Neutrophil (primary cell): ENCODE measurements around the gene LY9.

Experiments used
- H3K27ac ChIP-seq: fragments of 200-600 bp; sonication (generic); 2 replicates; pipeline ENCODE4 v1.5.1; 2016; ENCODE audit warnings: mild to moderate bottlenecking, moderate library complexity
- H3K27me3 ChIP-seq: fragments of 200-600 bp; sonication (generic); 2 replicates; pipeline ENCODE4 v1.6.0; 2016; ENCODE audit warnings: mild to moderate bottlenecking
- H3K36me3 ChIP-seq: fragments of 200-600 bp; sonication (generic); 2 replicates; pipeline ENCODE4 v1.5.1; 2017
- H3K4me1 ChIP-seq, 2 experiments: fragments of 200-600 bp in 1 of 2; sonication (generic) in 1 of 2; 1 replicate in 1 of 2; 2 replicates in 1 of 2; pipeline versions ENCODE4 v1.5.1 to v1.6.1; 2013 to 2016; ENCODE audit warnings: low read depth in 1 of 2, low read length in 1 of 2, mild to moderate bottlenecking in 1 of 2, moderate library complexity in 1 of 2; ENCODE audit not compliant: control insufficient read depth in 1 of 2, insufficient read depth in 1 of 2
- H3K4me3 ChIP-seq, 2 experiments: fragments of 200-600 bp in 1 of 2; sonication (generic) in 1 of 2; 1 replicate in 1 of 2; 2 replicates in 1 of 2; pipeline ENCODE4 v1.5.1; 2013 to 2016; ENCODE audit warnings: low read depth in 1 of 2, low read length in 1 of 2, mild to moderate bottlenecking in 1 of 2, moderate library complexity in 1 of 2
- H3K9me3 ChIP-seq: fragments of 200-600 bp; sonication (generic); 2 replicates; pipeline ENCODE4 v1.5.1; 2016
- TF ChIP-seq, protein P1 (sequence below): fragments of 200-600 bp; sonication (generic); IDR thresholded peaks from 2 replicates; pipeline ENCODE4 v1.5.1; 2016; ENCODE audit warnings: antibody characterized with exemption

Gene LY9

DNA sequence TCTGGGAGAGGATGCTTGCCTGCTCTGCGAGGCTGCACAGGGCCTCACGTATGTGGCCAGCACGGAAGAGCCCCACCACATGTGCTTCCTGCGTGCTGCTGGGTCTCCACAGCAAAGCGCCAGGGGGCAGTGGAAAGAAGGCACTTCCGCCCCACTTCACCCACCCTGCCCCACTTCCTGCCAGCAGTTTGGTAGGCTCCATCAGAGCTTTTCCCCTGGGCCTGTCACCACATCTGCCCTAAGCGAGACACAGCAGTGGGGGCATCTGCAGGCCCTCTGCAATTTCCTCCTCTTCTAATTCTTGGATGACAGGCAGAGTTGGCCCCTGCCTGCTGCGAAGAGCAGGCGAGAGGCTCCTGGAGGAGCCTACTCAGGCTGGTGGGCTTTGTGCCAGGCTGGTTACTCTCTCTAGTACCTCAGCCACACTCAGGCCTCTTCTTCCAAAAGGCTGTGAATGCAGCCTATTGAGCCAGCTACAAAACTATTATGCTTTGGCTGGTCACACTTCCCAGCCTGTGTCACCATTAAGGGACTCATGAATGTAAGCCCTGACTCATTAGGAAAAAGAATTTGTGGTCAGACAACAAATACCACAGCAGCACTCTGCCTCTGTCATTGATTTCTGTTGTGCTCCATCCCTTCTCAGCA is 41.7 kb downstream of the LY9 start:
- Histone ChIP-seq H3K9me3 (no peaks in the 10 kb centered on the region), H3K36me3 (no peaks in the 10 kb centered on the region), H3K27me3 (no peaks in the 10 kb centered on the region), H3K4me1 (peaks cover 30 to 32% of the 10 kb centered on the region in 2 experiments), H3K27ac (peak overlapping the region; percentile 58), H3K4me3 (no peak overlapping the region)
- TF ChIP-seq, protein P1, sequence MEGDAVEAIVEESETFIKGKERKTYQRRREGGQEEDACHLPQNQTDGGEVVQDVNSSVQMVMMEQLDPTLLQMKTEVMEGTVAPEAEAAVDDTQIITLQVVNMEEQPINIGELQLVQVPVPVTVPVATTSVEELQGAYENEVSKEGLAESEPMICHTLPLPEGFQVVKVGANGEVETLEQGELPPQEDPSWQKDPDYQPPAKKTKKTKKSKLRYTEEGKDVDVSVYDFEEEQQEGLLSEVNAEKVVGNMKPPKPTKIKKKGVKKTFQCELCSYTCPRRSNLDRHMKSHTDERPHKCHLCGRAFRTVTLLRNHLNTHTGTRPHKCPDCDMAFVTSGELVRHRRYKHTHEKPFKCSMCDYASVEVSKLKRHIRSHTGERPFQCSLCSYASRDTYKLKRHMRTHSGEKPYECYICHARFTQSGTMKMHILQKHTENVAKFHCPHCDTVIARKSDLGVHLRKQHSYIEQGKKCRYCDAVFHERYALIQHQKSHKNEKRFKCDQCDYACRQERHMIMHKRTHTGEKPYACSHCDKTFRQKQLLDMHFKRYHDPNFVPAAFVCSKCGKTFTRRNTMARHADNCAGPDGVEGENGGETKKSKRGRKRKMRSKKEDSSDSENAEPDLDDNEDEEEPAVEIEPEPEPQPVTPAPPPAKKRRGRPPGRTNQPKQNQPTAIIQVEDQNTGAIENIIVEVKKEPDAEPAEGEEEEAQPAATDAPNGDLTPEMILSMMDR = no peak

DNA sequence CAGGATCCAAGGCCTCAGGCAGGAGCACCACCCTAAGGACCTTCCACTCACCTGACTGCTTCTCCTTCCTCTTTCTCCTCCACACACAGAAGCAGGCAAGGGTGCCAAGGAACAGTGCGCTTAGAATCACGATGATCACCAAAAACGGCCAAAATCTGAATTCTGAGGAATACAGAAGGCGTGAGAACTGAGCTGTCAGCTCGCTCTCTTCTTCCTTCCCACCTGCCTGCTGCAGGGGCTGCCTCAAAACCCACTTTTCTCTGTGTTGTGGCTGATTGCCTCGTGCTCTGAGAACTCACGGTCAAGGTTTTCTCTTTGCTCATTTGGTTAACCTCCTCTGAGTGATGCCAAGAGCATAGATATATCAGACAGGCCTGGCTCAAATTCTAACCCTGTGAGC is 42.9 kb downstream of the LY9 start:
- no peak overlapping the region for H3K4me3 ChIP-seq
- no peaks in the 10 kb centered on the region for H3K36me3 ChIP-seq
- no peaks in the 10 kb centered on the region for H3K27me3 ChIP-seq
- H3K9me3 ChIP-seq = no peaks in the 10 kb centered on the region
- TF ChIP-seq, protein P1 = no peak
- peaks cover 30 to 32% of the 10 kb centered on the region in 2 experiments for H3K4me1 ChIP-seq
- H3K27ac ChIP-seq = no peak overlapping the region

DNA sequence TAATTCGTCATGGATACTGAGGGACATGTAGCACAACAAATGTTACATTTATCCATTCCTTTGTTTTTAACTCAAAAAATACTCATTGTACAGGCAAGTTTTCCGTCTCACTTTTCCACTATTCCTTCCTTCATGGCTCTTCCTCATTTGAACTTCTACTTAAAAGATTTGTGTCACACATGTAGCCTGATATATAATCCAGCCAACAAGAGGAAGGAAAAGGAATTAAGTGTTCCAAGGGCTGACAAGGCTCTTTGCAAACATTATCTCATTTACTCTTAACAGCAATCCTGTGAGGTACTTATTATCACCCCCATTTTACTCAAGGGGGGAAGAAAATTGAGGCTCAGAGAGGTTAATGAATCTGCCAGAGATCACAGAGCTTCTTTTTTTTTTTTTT is 43.8 kb downstream of the LY9 start:
- no peaks in the 10 kb centered on the region for H3K27me3 ChIP-seq
- H3K27ac ChIP-seq = no peak overlapping the region
- no peaks in the 10 kb centered on the region for H3K36me3 ChIP-seq
- TF ChIP-seq, protein P1 = no peak
- no peak overlapping the region for H3K4me3 ChIP-seq
- no peaks in the 10 kb centered on the region for H3K9me3 ChIP-seq
- H3K4me1 ChIP-seq = peaks cover 35 to 39% of the 10 kb centered on the region in 2 experiments

DNA sequence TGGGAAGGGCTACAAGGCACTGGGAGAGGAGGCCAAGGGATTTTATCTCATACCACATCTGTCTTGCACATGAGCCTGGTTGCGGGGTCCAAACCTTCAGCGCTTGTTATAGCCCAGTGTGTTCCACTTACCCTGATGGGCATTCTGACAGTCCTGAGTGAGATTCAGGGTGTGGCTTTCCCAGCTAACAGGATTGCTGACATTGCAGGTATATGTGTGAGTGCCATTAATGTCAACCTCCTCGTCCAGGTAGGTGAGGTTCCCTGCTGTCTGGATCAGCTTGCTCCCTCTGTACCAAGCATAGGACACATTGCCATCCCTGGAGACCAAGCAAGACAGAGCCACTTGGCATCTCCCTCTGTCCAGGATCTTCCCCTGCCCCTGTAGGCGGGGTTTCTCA is 45.1 kb downstream of the LY9 start:
- H3K36me3 ChIP-seq = no peaks in the 10 kb centered on the region
- H3K27me3 ChIP-seq = no peaks in the 10 kb centered on the region
- H3K4me3 ChIP-seq = no peak overlapping the region
- H3K27ac ChIP-seq = no peak overlapping the region
- peaks cover 34 to 42% of the 10 kb centered on the region in 2 experiments for H3K4me1 ChIP-seq
- no peaks in the 10 kb centered on the region for H3K9me3 ChIP-seq
- TF ChIP-seq, protein P1 = no peak

DNA sequence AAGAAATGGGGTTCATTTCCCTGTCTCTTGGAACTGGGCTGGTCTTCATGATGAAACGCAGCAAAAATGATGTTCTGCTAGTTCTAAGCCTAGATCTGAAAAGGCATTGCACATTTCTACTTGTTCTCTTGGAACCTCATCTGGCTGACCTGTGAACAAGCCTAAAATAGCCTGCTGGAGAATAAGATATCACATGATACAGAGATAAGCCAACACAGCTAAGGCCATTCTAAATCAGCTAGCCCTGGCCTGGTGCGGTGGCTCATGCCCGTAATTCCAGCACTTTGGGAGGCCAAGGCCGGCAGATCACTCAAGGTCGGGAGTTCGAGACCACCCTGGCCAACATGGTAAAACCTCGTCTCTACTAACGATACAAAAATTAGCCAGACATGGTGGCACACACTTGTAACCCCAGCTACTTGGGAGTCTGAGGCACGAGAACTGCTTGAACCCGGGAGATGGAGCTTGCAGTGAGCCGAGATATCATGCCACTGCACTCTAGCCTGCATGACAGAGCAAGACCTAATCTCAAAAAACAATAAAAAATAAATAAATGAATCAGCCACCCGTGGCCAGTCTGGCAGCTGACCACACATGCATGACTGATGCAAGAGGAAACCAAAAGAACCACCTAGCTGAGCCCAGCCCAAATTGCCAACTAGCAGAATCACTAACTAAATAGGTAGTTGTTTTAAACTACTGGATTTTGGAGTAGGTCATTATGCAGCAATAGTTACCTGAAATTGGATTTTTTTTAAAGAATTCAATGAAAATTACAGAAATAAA is 48.7 kb downstream of the LY9 start:
- H3K9me3 ChIP-seq = no peaks in the 10 kb centered on the region
- no peaks in the 10 kb centered on the region for H3K27me3 ChIP-seq
- H3K27ac ChIP-seq = peak overlapping the region; percentile 21
- no peaks in the 10 kb centered on the region for H3K36me3 ChIP-seq
- peaks cover 8 to 14% of the 10 kb centered on the region in 2 experiments for H3K4me1 ChIP-seq
- TF ChIP-seq, protein P1 = no peak
- no peak overlapping the region for H3K4me3 ChIP-seq
